ENCODE measurements around the gene TMEM87B.

DNA sequence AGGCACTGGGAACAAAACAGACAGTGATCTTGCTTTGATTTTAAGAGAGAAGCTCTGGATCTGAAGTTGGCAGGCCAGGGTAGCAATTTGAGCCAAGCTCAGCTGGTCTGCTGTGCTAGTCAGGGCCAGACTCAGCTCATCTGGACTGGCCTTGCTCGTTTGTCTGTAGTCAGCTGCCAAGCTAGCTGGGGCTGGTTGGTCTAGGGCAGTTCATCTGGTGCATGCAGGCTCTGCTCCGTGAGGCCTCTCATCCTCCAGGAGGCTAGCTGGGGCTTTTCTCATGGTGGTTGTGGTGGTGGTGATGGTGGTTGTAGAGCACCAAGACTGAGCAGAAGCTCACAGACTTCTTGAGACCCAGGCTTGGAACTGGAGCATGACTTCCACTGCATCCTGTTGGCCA, 93.4 kb downstream of the TMEM87B start:
- TF ChIP-seq, protein P1, sequence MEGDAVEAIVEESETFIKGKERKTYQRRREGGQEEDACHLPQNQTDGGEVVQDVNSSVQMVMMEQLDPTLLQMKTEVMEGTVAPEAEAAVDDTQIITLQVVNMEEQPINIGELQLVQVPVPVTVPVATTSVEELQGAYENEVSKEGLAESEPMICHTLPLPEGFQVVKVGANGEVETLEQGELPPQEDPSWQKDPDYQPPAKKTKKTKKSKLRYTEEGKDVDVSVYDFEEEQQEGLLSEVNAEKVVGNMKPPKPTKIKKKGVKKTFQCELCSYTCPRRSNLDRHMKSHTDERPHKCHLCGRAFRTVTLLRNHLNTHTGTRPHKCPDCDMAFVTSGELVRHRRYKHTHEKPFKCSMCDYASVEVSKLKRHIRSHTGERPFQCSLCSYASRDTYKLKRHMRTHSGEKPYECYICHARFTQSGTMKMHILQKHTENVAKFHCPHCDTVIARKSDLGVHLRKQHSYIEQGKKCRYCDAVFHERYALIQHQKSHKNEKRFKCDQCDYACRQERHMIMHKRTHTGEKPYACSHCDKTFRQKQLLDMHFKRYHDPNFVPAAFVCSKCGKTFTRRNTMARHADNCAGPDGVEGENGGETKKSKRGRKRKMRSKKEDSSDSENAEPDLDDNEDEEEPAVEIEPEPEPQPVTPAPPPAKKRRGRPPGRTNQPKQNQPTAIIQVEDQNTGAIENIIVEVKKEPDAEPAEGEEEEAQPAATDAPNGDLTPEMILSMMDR (IDR thresholded peaks at IDR 0.05): no peak
- no peak for TF ChIP-seq POLR2AphosphoS5 (IDR thresholded peaks at IDR 0.05)

Data from suprapubic skin (tissue), 3 donors.